Superior temporal gyrus (tissue), 1 donor: ENCODE results near the gene CALHM3.

ENCODE experiments used
- DNase-seq: peaks from one replicate; pipeline ENCODE4 v3.0.0-alpha.2; 2016; ENCODE audit errors: extremely low spot score

Gene CALHM3

GRCh38 chr10:103450201-103450695 lies 28.8 kb downstream of the CALHM3 start:
- no peak for DNase-seq

GRCh38 chr10:103449208-103450144 lies 29.6 kb downstream of the CALHM3 start:
- DNase-seq = no peak

GRCh38 chr10:103448746-103449145 lies 30.3 kb downstream of the CALHM3 start:
- no peak for DNase-seq

GRCh38 chr10:103447187-103447586 lies 31.9 kb downstream of the CALHM3 start:
- DNase-seq = no peak

GRCh38 chr10:103445767-103446567 lies 33.1 kb downstream of the CALHM3 start:
- no peak for DNase-seq

- no peak for DNase-seq
Observed at GRCh38 chr10:103445366-103445765, 33.7 kb downstream of the CALHM3 start.

GRCh38 chr10:103444478-103444877 lies 34.6 kb downstream of the CALHM3 start:
- no peak for DNase-seq

- DNase-seq = no peak
Observed at GRCh38 chr10:103443475-103444185, 35.4 kb downstream of the CALHM3 start.

GRCh38 chr10:103442031-103442461 lies 37.0 kb downstream of the CALHM3 start:
- DNase-seq = no peak

GRCh38 chr10:103441611-103442010 lies 37.4 kb downstream of the CALHM3 start:
- DNase-seq = no peak

GRCh38 chr10:103441206-103441605 lies 37.8 kb downstream of the CALHM3 start:
- DNase-seq = no peak

GRCh38 chr10:103440416-103440815 lies 38.6 kb downstream of the CALHM3 start:
- DNase-seq = no peak

- DNase-seq = no peak
Observed at GRCh38 chr10:103439776-103440175, 39.3 kb downstream of the CALHM3 start.

- DNase-seq = no peak
Observed at GRCh38 chr10:103433858-103434257, 45.2 kb downstream of the CALHM3 start.

GRCh38 chr10:103431902-103432301 lies 47.1 kb downstream of the CALHM3 start:
- DNase-seq = no peak

- no peak for DNase-seq
Observed at GRCh38 chr10:103429647-103430046, 49.4 kb downstream of the CALHM3 start.

GRCh38 chr10:103428989-103429643 lies 49.9 kb downstream of the CALHM3 start:
- no peak for DNase-seq

- no peak for DNase-seq
Observed at GRCh38 chr10:103427866-103428265, 51.2 kb downstream of the CALHM3 start.

- DNase-seq = no peak
Observed at GRCh38 chr10:103423748-103424147, 55.3 kb downstream of the CALHM3 start.
